GM13977 (cell line): Measurements from ENCODE around the gene TRIM40.

ENCODE experiments used
- DNase-seq: peaks from one replicate; pipeline ENCODE4 v3.0.0; 2012; ENCODE audit warnings: low spot score
- in situ Hi-C: fragments of 300-500 bp; cut with MboI; formaldehyde crosslinking; loops from one replicate; pipeline ENCODE4 v1.12.0; 2022; ENCODE audit warnings: low sequenced_read_pairs, low pct_unique_long_range_greater_than_20kb, mixed read lengths, inconsistent platforms; ENCODE audit not compliant: unreplicated experiment
- TF ChIP-seq, protein P1 (sequence below): IDR thresholded peaks from 2 replicates; pipeline ENCODE4 v1.5.1; 2012; ENCODE audit warnings: mild to moderate bottlenecking, control low read depth; ENCODE audit not compliant: insufficient read depth; ENCODE audit errors: extremely low read depth, missing control alignments

TRIM40 gene

DNA sequence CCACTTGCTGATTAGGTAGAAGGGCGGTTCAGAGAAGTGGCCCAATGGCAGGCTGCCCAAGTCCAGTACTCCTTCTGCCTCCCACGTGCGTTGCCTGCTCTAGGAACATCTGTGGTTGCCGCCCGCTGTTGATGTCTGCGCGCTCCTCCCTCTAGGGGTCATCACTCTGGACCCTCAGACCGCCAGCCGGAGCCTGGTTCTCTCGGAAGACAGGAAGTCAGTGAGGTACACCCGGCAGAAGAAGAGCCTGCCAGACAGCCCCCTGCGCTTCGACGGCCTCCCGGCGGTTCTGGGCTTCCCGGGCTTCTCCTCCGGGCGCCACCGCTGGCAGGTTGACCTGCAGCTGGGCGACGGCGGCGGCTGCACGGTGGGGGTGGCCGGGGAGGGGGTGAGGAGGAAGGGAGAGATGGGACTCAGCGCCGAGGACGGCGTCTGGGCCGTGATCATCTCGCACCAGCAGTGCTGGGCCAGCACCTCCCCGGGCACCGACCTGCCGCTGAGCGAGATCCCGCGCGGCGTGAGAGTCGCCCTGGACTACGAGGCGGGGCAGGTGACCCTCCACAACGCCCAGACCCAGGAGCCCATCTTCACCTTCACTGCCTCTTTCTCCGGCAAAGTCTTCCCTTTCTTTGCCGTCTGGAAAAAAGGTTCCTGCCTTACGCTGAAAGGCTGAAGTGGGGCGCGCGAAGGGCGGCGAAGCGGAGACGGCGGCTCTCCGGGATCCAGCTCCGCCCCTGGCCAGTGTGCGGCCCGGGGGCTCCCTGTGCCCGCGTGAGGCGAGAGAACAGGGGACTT, 35.9 kb downstream of the TRIM40 start:
- in situ Hi-C loops = no loop called here
- DNase-seq = no peak
- TF ChIP-seq, protein P1, sequence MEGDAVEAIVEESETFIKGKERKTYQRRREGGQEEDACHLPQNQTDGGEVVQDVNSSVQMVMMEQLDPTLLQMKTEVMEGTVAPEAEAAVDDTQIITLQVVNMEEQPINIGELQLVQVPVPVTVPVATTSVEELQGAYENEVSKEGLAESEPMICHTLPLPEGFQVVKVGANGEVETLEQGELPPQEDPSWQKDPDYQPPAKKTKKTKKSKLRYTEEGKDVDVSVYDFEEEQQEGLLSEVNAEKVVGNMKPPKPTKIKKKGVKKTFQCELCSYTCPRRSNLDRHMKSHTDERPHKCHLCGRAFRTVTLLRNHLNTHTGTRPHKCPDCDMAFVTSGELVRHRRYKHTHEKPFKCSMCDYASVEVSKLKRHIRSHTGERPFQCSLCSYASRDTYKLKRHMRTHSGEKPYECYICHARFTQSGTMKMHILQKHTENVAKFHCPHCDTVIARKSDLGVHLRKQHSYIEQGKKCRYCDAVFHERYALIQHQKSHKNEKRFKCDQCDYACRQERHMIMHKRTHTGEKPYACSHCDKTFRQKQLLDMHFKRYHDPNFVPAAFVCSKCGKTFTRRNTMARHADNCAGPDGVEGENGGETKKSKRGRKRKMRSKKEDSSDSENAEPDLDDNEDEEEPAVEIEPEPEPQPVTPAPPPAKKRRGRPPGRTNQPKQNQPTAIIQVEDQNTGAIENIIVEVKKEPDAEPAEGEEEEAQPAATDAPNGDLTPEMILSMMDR = no peak

DNA sequence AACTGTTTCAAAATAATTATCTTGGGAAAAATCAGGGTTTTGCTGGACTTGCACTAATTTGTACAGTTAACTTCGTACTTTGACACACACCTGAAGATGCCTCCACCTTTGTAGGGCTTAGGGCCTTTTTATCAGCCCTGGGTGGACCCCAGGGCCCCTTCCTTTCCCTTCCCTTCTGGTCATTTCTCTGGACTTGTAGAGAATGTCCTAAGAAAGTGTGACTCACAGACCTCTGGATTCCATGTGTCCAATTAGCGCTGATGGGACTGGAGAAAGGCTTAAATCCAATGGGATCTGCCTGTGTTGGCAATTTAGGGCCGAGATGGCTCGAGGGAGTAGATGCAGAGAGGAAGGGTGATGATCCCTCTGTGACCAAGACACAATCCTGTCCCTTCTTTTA, 36.7 kb downstream of the TRIM40 start:
- TF ChIP-seq, protein P1 = no peak
- in situ Hi-C loops = no loop called here
- no peak for DNase-seq

DNA sequence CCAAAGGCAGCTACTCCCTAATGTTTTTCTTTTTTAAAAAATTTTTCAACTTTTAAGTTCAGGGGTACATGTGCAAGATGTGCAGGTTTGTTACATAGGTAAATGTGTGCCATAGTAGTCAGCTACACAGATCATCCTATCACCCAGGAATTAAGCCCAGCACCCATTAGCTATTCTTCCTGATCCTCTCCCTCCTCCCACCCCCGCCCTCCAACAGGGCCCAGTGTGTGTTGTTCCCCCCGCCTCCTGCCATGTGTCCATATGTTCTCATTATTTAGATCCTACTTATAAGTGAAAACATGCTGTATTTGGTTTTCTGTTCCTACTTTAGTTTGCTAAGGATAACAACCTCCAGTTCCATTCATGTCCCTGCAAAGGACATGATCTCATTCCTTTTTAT, 39.8 kb downstream of the TRIM40 start:
- DNase-seq = no peak
- in situ Hi-C loops = loop anchor here (5.0 kb wide), 1 partner anchor 78 kb away; no protein-coding TSS in a partner anchor
- TF ChIP-seq, protein P1 = no peak

DNA sequence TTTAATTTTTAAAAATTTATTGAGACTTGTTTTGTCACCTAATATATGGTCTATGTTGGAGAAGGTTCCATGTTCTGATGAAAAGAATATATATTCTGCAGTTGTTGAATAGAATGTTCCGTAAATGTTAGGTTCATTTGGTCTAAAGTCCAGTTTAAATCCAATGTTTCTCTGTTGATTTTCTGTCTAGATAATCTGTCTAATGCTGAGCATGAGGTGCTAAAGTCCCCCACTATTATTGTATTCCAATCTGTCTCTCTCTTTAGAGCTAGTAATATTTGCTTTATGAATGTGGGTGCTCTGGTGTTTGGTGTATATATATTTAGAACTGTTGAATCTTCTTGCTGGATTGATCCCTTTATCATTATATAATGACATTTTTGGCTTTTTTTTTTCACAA, 42.9 kb downstream of the TRIM40 start:
- TF ChIP-seq, protein P1 = no peak
- in situ Hi-C loops = loop anchor here (5.0 kb wide), 1 partner anchor 82 kb away; no protein-coding TSS in a partner anchor
- no peak for DNase-seq

DNA sequence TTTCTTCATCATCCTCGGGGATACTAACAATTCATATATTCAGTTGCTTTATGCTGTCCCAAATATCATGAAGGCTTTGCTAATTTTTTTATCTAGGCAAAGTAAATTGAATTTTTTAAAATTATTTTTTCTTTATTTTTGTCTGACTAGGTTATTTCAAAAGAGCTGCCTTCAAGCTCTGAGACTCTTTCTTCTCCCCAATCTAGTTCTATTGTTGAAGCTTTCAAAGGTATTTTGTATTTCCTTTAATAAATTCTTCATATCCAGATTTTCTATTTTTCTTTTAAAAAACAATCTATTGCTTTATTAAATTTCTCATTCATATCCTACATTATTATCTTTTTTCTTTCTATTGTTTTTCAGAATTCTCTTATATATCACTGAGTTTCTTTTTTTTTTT, 44.2 kb downstream of the TRIM40 start:
- TF ChIP-seq, protein P1 = no peak
- DNase-seq = no peak
- in situ Hi-C loops = no loop called here

DNA sequence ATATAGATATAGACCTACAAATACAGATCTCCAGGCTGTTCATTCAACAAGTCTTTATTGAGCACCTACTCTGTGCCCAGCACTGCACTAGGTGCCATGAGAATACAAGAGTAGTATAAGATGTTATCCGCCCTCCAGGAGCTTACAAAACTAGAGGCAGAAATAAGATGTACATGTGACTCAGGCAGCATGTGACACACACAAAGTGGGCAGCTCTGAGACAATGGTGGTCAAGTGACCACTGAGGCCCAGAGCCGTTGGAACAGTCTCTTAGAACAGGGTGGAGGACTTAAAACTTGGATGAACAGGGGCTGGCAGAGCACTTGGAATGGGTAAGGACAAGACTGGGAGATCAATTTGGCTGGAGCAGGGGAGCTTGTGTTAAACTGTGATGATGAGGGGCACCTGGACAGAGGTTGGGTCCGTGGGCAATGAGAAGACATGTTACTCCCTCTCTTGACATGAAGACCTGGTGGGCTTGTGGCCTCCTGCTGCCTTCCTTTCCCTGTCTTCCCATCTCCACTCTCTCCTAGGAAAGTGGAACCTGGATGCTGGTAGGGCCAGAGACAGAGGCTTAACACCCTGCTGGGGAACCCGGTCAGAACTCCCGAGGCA, 48.6 kb downstream of the TRIM40 start:
- TF ChIP-seq, protein P1 = no peak
- no peak for DNase-seq
- in situ Hi-C loops = no loop called here
